Body of pancreas (tissue), 4 donors: ENCODE results near the gene VDAC2.

Source experiments
- CTCF ChIP-seq, 7 experiments: fragments of 450-650 bp in 4 of 7; fragments of 200-600 bp in 3 of 7; sonication (generic) in 3 of 7; IDR thresholded peaks; one replicate each; pipeline ENCODE4 v1.5.1; 2016 to 2019; ENCODE audit warnings: antibody characterized with exemption in 7 of 7
- POLR2A ChIP-seq, 3 donors: fragments of 450-650 bp; IDR thresholded peaks; one replicate each; pipeline ENCODE4 v1.6.1; 2016; ENCODE audit warnings: antibody characterized with exemption in 3 of 3, mild to moderate bottlenecking in 2 of 3

GRCh38 chr10:75280236-75280635, 69.6 kb downstream of the VDAC2 start:
- TF ChIP-seq CTCF (IDR thresholded peaks at IDR 0.05) (no peak), POLR2A (IDR thresholded peaks at IDR 0.05) (no peak)
